GM19467 (cell line): ENCODE results near the gene C2.
"Not testable (repeated sequence)": the region's sequence is repeated elsewhere in the genome, so short reads cannot be mapped to it uniquely, and the experiment has no call there.

Source experiments
- ATAC-seq: cut with Tn5 transposase; IDR thresholded peaks from one replicate; pipeline ENCODE4 v1.9.1; 2021; ENCODE audit warnings: mild to moderate bottlenecking, moderate library complexity; ENCODE audit not compliant: unreplicated experiment

Gene C2

GRCh38 chr6:31920811-31921210 lies 6.7 kb upstream of the C2 start:
- no peak for ATAC-seq

GRCh38 chr6:31922942-31923341 lies 4.6 kb upstream of the C2 start:
- ATAC-seq = no peak

GRCh38 chr6:31927863-31928671 lies 550 bp downstream of the C2 start:
- no peak for ATAC-seq

- ATAC-seq = no peak
These were observed 1.1 kb downstream of the C2 start for GRCh38 chr6:31928672-31928939.

- no peak for ATAC-seq
These were observed 3.4 kb downstream of the C2 start for GRCh38 chr6:31930962-31931361.

GRCh38 chr6:31932137-31932536 lies 4.6 kb downstream of the C2 start:
- ATAC-seq = not testable (repeated sequence)

GRCh38 chr6:31933537-31933936 lies 6.0 kb downstream of the C2 start:
- no peak for ATAC-seq

GRCh38 chr6:31935021-31935420 lies 7.5 kb downstream of the C2 start:
- ATAC-seq = no peak

- no peak for ATAC-seq
These were observed 8.3 kb downstream of the C2 start for GRCh38 chr6:31935823-31936222.

- ATAC-seq = no peak
These were observed 12.7 kb downstream of the C2 start for GRCh38 chr6:31940256-31940664.

GRCh38 chr6:31943742-31944141 lies 16.2 kb downstream of the C2 start:
- no peak for ATAC-seq

- no peak for ATAC-seq
These were observed 17.6 kb downstream of the C2 start for GRCh38 chr6:31945154-31945506.

- no peak for ATAC-seq
These were observed 18.2 kb downstream of the C2 start, which contains the start of gene CFB for GRCh38 chr6:31945507-31946369. Gene CFB, plus strand, starts transcription at chr6:31946095. Its CDS starts 127 bp downstream, at chr6:31946222.

GRCh38 chr6:31946370-31946885 lies 18.9 kb downstream of the C2 start:
- ATAC-seq = no peak

GRCh38 chr6:31947070-31947675 lies 19.7 kb downstream of the C2 start:
- ATAC-seq = no peak

- no peak for ATAC-seq
These were observed 20.3 kb downstream of the C2 start for GRCh38 chr6:31947864-31948263.

- no peak for ATAC-seq
These were observed 20.8 kb downstream of the C2 start for GRCh38 chr6:31948306-31948705.

- no peak for ATAC-seq
These were observed 21.4 kb downstream of the C2 start for GRCh38 chr6:31948753-31949413.

GRCh38 chr6:31949926-31950548 lies 22.5 kb downstream of the C2 start:
- no peak for ATAC-seq

- ATAC-seq = no peak
These were observed 24.8 kb downstream of the C2 start for GRCh38 chr6:31952140-31952805.
